HepG2 (cell line): ENCODE results near the gene MFAP2.

Source experiments
- EP300 ChIP-seq, 3 experiments: sonication (generic) in 1 of 3; formaldehyde crosslinking in 1 of 3; IDR thresholded peaks; 2 replicates each; pipeline versions ENCODE4 v1.5.1 to v1.6.1; 2011 to 2020; ENCODE audit warnings: low read depth in 2 of 3, low read length in 2 of 3, borderline replicate concordance in 1 of 3, improper control_type of control experiment in 1 of 3, mild to moderate bottlenecking in 1 of 3, missing genetic modification reagents in 1 of 3, moderate library complexity in 1 of 3
- MAZ ChIP-seq, 2 experiments: sonication (generic) in 1 of 2; formaldehyde crosslinking in 1 of 2; IDR thresholded peaks; 2 replicates each; pipeline versions ENCODE4 v1.5.0 to v1.6.1; 2012 to 2020; ENCODE audit warnings: low read depth in 2 of 2, mild to moderate bottlenecking in 2 of 2, borderline replicate concordance in 1 of 2, improper control_type of control experiment in 1 of 2, low read length in 1 of 2, missing genetic modification reagents in 1 of 2, moderate library complexity in 1 of 2
- TF ChIP-seq, protein P1 (sequence below): sonication (generic); formaldehyde crosslinking; IDR thresholded peaks from 2 replicates; pipeline ENCODE4 v1.4.0; 2020; ENCODE audit warnings: missing genetic modification reagents

DNA sequence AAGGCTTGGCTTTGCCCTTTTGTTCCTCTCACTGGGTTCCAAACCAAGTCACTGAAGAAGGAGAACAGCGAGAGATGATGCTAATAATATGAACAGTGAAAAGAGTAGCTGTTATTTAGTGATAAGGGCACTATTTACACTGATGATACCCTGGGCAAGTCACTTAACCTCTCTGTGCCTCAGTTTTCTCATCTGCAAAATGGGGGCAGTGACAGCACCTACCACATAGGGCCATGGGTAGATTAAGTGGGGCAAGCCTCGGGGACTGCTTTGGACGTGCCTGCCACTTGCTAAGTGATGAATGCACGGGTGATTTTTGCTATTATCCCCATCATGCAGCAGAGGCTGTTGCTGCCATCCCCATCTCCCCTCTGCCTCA is 22.1 kb upstream of the MFAP2 start:
- TF ChIP-seq MAZ (IDR thresholded peaks at IDR 0.05; ENCODE audit: borderline replicate concordance, low read depth, low read length) (no peak), MAZ (CRISPR knock-in tag; IDR thresholded peaks at IDR 0.05; ENCODE audit: low read depth) (no peak), EP300 (IDR thresholded peaks at IDR 0.05; ENCODE audit: low read depth in 2 of 2, low read length in 2 of 2) (no peak), EP300 (CRISPR knock-in tag; IDR thresholded peaks at IDR 0.05; ENCODE audit: borderline replicate concordance) (no peak)
- TF ChIP-seq, protein P1, sequence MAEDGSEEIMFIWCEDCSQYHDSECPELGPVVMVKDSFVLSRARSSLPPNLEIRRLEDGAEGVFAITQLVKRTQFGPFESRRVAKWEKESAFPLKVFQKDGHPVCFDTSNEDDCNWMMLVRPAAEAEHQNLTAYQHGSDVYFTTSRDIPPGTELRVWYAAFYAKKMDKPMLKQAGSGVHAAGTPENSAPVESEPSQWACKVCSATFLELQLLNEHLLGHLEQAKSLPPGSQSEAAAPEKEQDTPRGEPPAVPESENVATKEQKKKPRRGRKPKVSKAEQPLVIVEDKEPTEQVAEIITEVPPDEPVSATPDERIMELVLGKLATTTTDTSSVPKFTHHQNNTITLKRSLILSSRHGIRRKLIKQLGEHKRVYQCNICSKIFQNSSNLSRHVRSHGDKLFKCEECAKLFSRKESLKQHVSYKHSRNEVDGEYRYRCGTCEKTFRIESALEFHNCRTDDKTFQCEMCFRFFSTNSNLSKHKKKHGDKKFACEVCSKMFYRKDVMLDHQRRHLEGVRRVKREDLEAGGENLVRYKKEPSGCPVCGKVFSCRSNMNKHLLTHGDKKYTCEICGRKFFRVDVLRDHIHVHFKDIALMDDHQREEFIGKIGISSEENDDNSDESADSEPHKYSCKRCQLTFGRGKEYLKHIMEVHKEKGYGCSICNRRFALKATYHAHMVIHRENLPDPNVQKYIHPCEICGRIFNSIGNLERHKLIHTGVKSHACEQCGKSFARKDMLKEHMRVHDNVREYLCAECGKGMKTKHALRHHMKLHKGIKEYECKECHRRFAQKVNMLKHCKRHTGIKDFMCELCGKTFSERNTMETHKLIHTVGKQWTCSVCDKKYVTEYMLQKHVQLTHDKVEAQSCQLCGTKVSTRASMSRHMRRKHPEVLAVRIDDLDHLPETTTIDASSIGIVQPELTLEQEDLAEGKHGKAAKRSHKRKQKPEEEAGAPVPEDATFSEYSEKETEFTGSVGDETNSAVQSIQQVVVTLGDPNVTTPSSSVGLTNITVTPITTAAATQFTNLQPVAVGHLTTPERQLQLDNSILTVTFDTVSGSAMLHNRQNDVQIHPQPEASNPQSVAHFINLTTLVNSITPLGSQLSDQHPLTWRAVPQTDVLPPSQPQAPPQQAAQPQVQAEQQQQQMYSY (CRISPR knock-in tag), result no peak
